Activated CD4-positive, alpha-beta memory T cell treated with anti-CD3 and anti-CD28 coated beads, Interleukin-2, amount 10 ng/mL, durations not matched to agents 7 days and 5 days (primary cell): ENCODE results near the gene FBLIM1. TPM values are rescaled to one million over a fixed set of nuclear protein-coding genes. Genes with fewer than 3 reads are reported as not detected.

Experiments
- CTCF ChIA-PET: fragments of 350-600 bp; sonication (Branson Sonifier 250); formaldehyde crosslinking; loops from one replicate; lab custom pipeline; 2021; ENCODE audit warnings: antibody characterized with exemption, inconsistent platforms; lab: Charles Lee
- POLR2A ChIA-PET: fragments of 350-600 bp; sonication (Branson Sonifier 250); formaldehyde crosslinking; loops from one replicate; lab custom pipeline; 2021; ENCODE audit warnings: antibody characterized with exemption; lab: Charles Lee
- DNase-seq: peaks from one replicate; pipeline ENCODE4 v3.0.0-alpha.2; 2020
- H3K27ac Mint-ChIP-seq: one replicate; pipeline ENCODE4 v1.8.0; 2021; ENCODE audit warnings: mild to moderate bottlenecking, mixed read lengths
- H3K27me3 Mint-ChIP-seq: one replicate; pipeline ENCODE4 v1.8.0; 2021; ENCODE audit warnings: mixed read lengths
- H3K36me3 Mint-ChIP-seq: one replicate; pipeline ENCODE4 v1.8.0; 2021; ENCODE audit warnings: low read depth, mixed read lengths
- H3K4me1 Mint-ChIP-seq: one replicate; pipeline ENCODE4 v1.8.0; 2021; ENCODE audit warnings: mixed read lengths
- H3K4me3 Mint-ChIP-seq: one replicate; pipeline ENCODE4 v1.8.0; 2021; ENCODE audit warnings: mild to moderate bottlenecking, mixed read lengths
- H3K9me3 Mint-ChIP-seq: one replicate; pipeline ENCODE4 v1.8.0; 2021; ENCODE audit warnings: mixed read lengths
- total RNA-seq, 2 experiments: library from RNA; stranded (reverse); gene quantifications; one replicate each; pipeline ENCODE4 v1.2.3, GENCODE V29; 2021

Gene FBLIM1
- total RNA-seq, 2 experiments from 2014 or later: not detected

- Mint-ChIP-seq H3K36me3 (no peaks in the 10 kb centered on the region), H3K4me1 (no peaks in the 10 kb centered on the region), H3K9me3 (no peaks in the 10 kb centered on the region), H3K27ac (no peak overlapping the region), H3K27me3 (peaks cover 8% of the 10 kb centered on the region), H3K4me3 (no peak overlapping the region)
- CTCF ChIA-PET: no interaction called here
- POLR2A ChIA-PET: interaction anchor here (0.6 kb wide), 1 partner anchor 356 kb away, joined by 3 read pairs; no protein-coding TSS in a partner anchor
- no peak for DNase-seq
Observed at GRCh38 chr1:15771836-15772515, 13.4 kb downstream of the FBLIM1 start.

GRCh38 chr1:15775706-15776105, 17.1 kb downstream of the FBLIM1 start:
- no peaks in the 10 kb centered on the region for H3K36me3 Mint-ChIP-seq
- H3K4me3 Mint-ChIP-seq: no peak overlapping the region
- ChIA-PET POLR2A (interaction anchor here (1.1 kb wide), 1 partner anchor 40 kb away, joined by 3 read pairs; the partner anchor contains the start of gene SLC25A34), CTCF (interaction anchor here (1.6 kb wide), 1 partner anchor 16 kb away, joined by 6 read pairs; no protein-coding TSS in a partner anchor)
- peaks cover 8% of the 10 kb centered on the region for H3K27me3 Mint-ChIP-seq
- DNase-seq: no peak
- no peaks in the 10 kb centered on the region for H3K9me3 Mint-ChIP-seq
- H3K4me1 Mint-ChIP-seq: no peaks in the 10 kb centered on the region
- no peak overlapping the region for H3K27ac Mint-ChIP-seq

GRCh38 chr1:15777909-15778707, 19.5 kb downstream of the FBLIM1 start:
- H3K27me3 Mint-ChIP-seq: peaks cover 2% of the 10 kb centered on the region
- no peaks in the 10 kb centered on the region for H3K9me3 Mint-ChIP-seq
- CTCF ChIA-PET: interaction anchor here (1.5 kb wide), 1 partner anchor 14 kb away, joined by 7 read pairs; no protein-coding TSS in a partner anchor
- POLR2A ChIA-PET: no interaction called here
- H3K27ac Mint-ChIP-seq: no peak overlapping the region
- H3K4me3 Mint-ChIP-seq: no peak overlapping the region
- no peaks in the 10 kb centered on the region for H3K4me1 Mint-ChIP-seq
- no peaks in the 10 kb centered on the region for H3K36me3 Mint-ChIP-seq
- DNase-seq: no peak

GRCh38 chr1:15785683-15786082, 27.1 kb downstream of the FBLIM1 start:
- H3K36me3 Mint-ChIP-seq: no peaks in the 10 kb centered on the region
- POLR2A ChIA-PET: no interaction called here
- DNase-seq: no peak
- no peaks in the 10 kb centered on the region for H3K9me3 Mint-ChIP-seq
- peaks cover 9% of the 10 kb centered on the region for H3K27me3 Mint-ChIP-seq
- no peaks in the 10 kb centered on the region for H3K4me1 Mint-ChIP-seq
- CTCF ChIA-PET: no interaction called here
- H3K4me3 Mint-ChIP-seq: no peak overlapping the region
- no peak overlapping the region for H3K27ac Mint-ChIP-seq

- DNase-seq: no peak
- CTCF ChIA-PET: no interaction called here
- H3K27me3 Mint-ChIP-seq: peaks cover 11% of the 10 kb centered on the region
- H3K36me3 Mint-ChIP-seq: no peaks in the 10 kb centered on the region
- H3K27ac Mint-ChIP-seq: no peak overlapping the region
- no peaks in the 10 kb centered on the region for H3K4me1 Mint-ChIP-seq
- H3K9me3 Mint-ChIP-seq: no peaks in the 10 kb centered on the region
- POLR2A ChIA-PET: no interaction called here
- no peak overlapping the region for H3K4me3 Mint-ChIP-seq
Observed at GRCh38 chr1:15786581-15786980, 28.0 kb downstream of the FBLIM1 start.

GRCh38 chr1:15788624-15789301, 30.2 kb downstream of the FBLIM1 start:
- Mint-ChIP-seq H3K4me3 (no peak overlapping the region), H3K27ac (no peak overlapping the region), H3K27me3 (peaks cover 10% of the 10 kb centered on the region), H3K36me3 (no peaks in the 10 kb centered on the region), H3K9me3 (no peaks in the 10 kb centered on the region), H3K4me1 (peaks cover 2% of the 10 kb centered on the region)
- CTCF ChIA-PET: interaction anchor here (0.6 kb wide), 1 partner anchor 28 kb away, joined by 3 read pairs; no protein-coding TSS in a partner anchor
- POLR2A ChIA-PET: no interaction called here
- no peak for DNase-seq

GRCh38 chr1:15796086-15796462, 37.5 kb downstream of the FBLIM1 start:
- Mint-ChIP-seq H3K4me3 (no peak overlapping the region), H3K36me3 (no peaks in the 10 kb centered on the region), H3K27ac (no peak overlapping the region), H3K27me3 (no peaks in the 10 kb centered on the region), H3K4me1 (peaks cover 2% of the 10 kb centered on the region), H3K9me3 (no peaks in the 10 kb centered on the region)
- POLR2A ChIA-PET: no interaction called here
- CTCF ChIA-PET: interaction anchor here (0.9 to 1.1 kb wide), 2 partner anchors 87 to 211 kb away, joined by 3 read pairs; no protein-coding TSS in a partner anchor
- no peak for DNase-seq

- ChIA-PET CTCF (no interaction called here), POLR2A (no interaction called here)
- DNase-seq: no peak
- H3K27me3 Mint-ChIP-seq: peaks cover 6% of the 10 kb centered on the region
- no peaks in the 10 kb centered on the region for H3K36me3 Mint-ChIP-seq
- no peak overlapping the region for H3K27ac Mint-ChIP-seq
- H3K4me1 Mint-ChIP-seq: no peaks in the 10 kb centered on the region
- H3K4me3 Mint-ChIP-seq: no peak overlapping the region
- no peaks in the 10 kb centered on the region for H3K9me3 Mint-ChIP-seq
Observed at GRCh38 chr1:15797614-15798390, 39.2 kb downstream of the FBLIM1 start.

- Mint-ChIP-seq H3K9me3 (no peaks in the 10 kb centered on the region), H3K27ac (no peak overlapping the region), H3K4me1 (no peaks in the 10 kb centered on the region), H3K4me3 (no peak overlapping the region), H3K36me3 (no peaks in the 10 kb centered on the region), H3K27me3 (peaks cover 8% of the 10 kb centered on the region)
- ChIA-PET CTCF (interaction anchor here (5.8 kb wide), 1 partner anchor 16 kb away, joined by 18 read pairs; no protein-coding TSS in a partner anchor), POLR2A (interaction anchor here (0.7 kb wide), 1 partner anchor 176 kb away, joined by 4 read pairs; no protein-coding TSS in a partner anchor)
- no peak for DNase-seq
Observed at GRCh38 chr1:15799004-15799867, 40.6 kb downstream of the FBLIM1 start.

- Mint-ChIP-seq H3K27me3 (peaks cover 8% of the 10 kb centered on the region), H3K27ac (no peak overlapping the region), H3K9me3 (no peaks in the 10 kb centered on the region), H3K36me3 (no peaks in the 10 kb centered on the region), H3K4me3 (no peak overlapping the region), H3K4me1 (no peaks in the 10 kb centered on the region)
- DNase-seq: no peak
- ChIA-PET CTCF (interaction anchor here (5.8 kb wide), 1 partner anchor 15 kb away, joined by 18 read pairs; no protein-coding TSS in a partner anchor), POLR2A (no interaction called here)
Observed at GRCh38 chr1:15799928-15800835, 41.6 kb downstream of the FBLIM1 start.
